Activated T-helper 1 cell treated with anti-CD3 and anti-CD28 coated beads, Interleukin-12 subunit alpha, Interleukin-12 subunit beta, Interleukin-2, Interleukin-4 antibody, amounts not matched to agents 30 ng/mL and 10 ng/mL and 1 ng/mL, durations not matched to agents 14 hours and 24 hours and 36 hours (primary cell): ENCODE data around the gene SACS. TPM values are rescaled to one million over a fixed set of nuclear protein-coding genes. Genes with fewer than 3 reads are reported as not detected.

ENCODE experiments used
- total RNA-seq: library from RNA; stranded (reverse); gene quantifications from 2 replicates; pipeline ENCODE4 v1.2.3, GENCODE V29; 2022

SACS gene
- total RNA-seq, 1 donor from 2014 or later: 32.1 TPM

Other genes starting within 250 kb of the SACS start
- not detected in 2 replicates for gene TNFRSF19, start 136.7 kb upstream of the SACS start, total RNA-seq